GM13977 (cell line): Measurements from ENCODE around the gene LRIT2.
A peak's percentile ranks its signal among the peaks of the same experiment; 100 is the strongest.

Experiments
- DNase-seq: peaks from one replicate; pipeline ENCODE4 v3.0.0; 2012; ENCODE audit warnings: low spot score
- CTCF ChIP-seq: IDR thresholded peaks from 2 replicates; pipeline ENCODE4 v1.5.1; 2012; ENCODE audit warnings: mild to moderate bottlenecking, control low read depth; ENCODE audit not compliant: insufficient read depth; ENCODE audit errors: extremely low read depth, missing control alignments
- in situ Hi-C: fragments of 300-500 bp; cut with MboI; formaldehyde crosslinking; loops from one replicate; pipeline ENCODE4 v1.12.0; 2022; ENCODE audit warnings: low sequenced_read_pairs, low pct_unique_long_range_greater_than_20kb, mixed read lengths, inconsistent platforms; ENCODE audit not compliant: unreplicated experiment

Gene LRIT2

GRCh38 chr10:84204122-84204521, 21.2 kb downstream of the LRIT2 start:
- in situ Hi-C loops = no loop called here
- peak; percentile 75 for DNase-seq
- peak; percentile 74 for TF ChIP-seq CTCF

GRCh38 chr10:84202349-84202748, 23.0 kb downstream of the LRIT2 start:
- in situ Hi-C loops = no loop called here

GRCh38 chr10:84201682-84202081, 23.7 kb downstream of the LRIT2 start:
- TF ChIP-seq CTCF = no peak
- DNase-seq = no peak
- in situ Hi-C loops = no loop called here

More at GRCh38 chr10:84202349-84202748, 23.0 kb downstream of the LRIT2 start:
- no peak for TF ChIP-seq CTCF
- DNase-seq = no peak

GRCh38 chr10:84201244-84201606, 24.1 kb downstream of the LRIT2 start:
- TF ChIP-seq CTCF = no peak
- no peak for DNase-seq
- in situ Hi-C loops = no loop called here

- TF ChIP-seq CTCF = no peak
- DNase-seq = no peak
- in situ Hi-C loops = no loop called here
These were observed 24.7 kb downstream of the LRIT2 start for GRCh38 chr10:84200537-84201243.

- no peak for TF ChIP-seq CTCF
- in situ Hi-C loops = no loop called here
These were observed 27.0 kb downstream of the LRIT2 start for GRCh38 chr10:84198206-84198915.

More at GRCh38 chr10:84198206-84198915, 27.0 kb downstream of the LRIT2 start:
- no peak for DNase-seq
